Hepatocyte (in vitro differentiated cells): ENCODE data around the gene PTH1R.

Experiments
- CTCF ChIP-seq: fragments of 200-600 bp; sonication (generic); IDR thresholded peaks from 2 replicates; pipeline ENCODE4 v1.5.1; 2016; ENCODE audit warnings: antibody characterized with exemption, mild to moderate bottlenecking; ENCODE audit not compliant: poor library complexity
- EZH2phosphoT487 ChIP-seq: fragments of 200-600 bp; sonication (generic); IDR thresholded peaks from one replicate; pipeline ENCODE4 v1.6.1; 2018; ENCODE audit warnings: antibody characterized with exemption, mild to moderate bottlenecking, low read depth, moderate library complexity; ENCODE audit not compliant: unreplicated experiment, severe bottlenecking

- TF ChIP-seq CTCF (no peak), EZH2phosphoT487 (peak; percentile 30)
Observed at GRCh38 chr3:46881596-46882376, 4.3 kb downstream of the PTH1R start.
